Esophagus squamous epithelium (tissue), 5 donors: Measurements from ENCODE around the gene ADARB2. TPM values are rescaled to one million over a fixed set of nuclear protein-coding genes. Genes with fewer than 3 reads are reported as not detected.

ENCODE experiments used
- DNase-seq: peaks from one replicate; lab custom pipeline; 2025; lab: John Stamatoyannopoulos, UW
- H3K27ac ChIP-seq, 4 donors: fragments of 200-600 bp; sonication (generic); one replicate each; pipeline ENCODE4 v1.5.1; 2016 to 2019; ENCODE audit warnings: mild to moderate bottlenecking in 1 of 4
- H3K27me3 ChIP-seq, 4 donors: fragments of 200-600 bp; sonication (generic); 1 replicate in 3 of 4; 2 replicates in 1 of 4; pipeline versions ENCODE4 v1.5.1 to v1.6.0; 2017 to 2021; ENCODE audit warnings: antibody characterized with exemption in 1 of 4
- H3K36me3 ChIP-seq, 3 donors: fragments of 200-600 bp; sonication (generic); one replicate each; pipeline ENCODE4 v1.5.1; 2016 to 2019
- H3K4me1 ChIP-seq, 3 donors: fragments of 200-600 bp; sonication (generic); one replicate each; pipeline ENCODE4 v1.5.1; 2017 to 2019
- H3K4me3 ChIP-seq, 4 donors: fragments of 200-600 bp; sonication (generic); 1 replicate in 3 of 4; 2 replicates in 1 of 4; pipeline ENCODE4 v1.5.1; 2016 to 2019; ENCODE audit warnings: mild to moderate bottlenecking in 2 of 4, moderate library complexity in 1 of 4
- H3K9me3 ChIP-seq, 3 donors: fragments of 200-600 bp; sonication (generic); one replicate each; pipeline ENCODE4 v1.5.1; 2016 to 2019
- CTCF ChIP-seq, 6 experiments: fragments of 450-650 bp in 4 of 6; fragments of 200-600 bp in 2 of 6; sonication (generic) in 2 of 6; IDR thresholded peaks; one replicate each; pipeline ENCODE4 v1.5.1; 2016 to 2019; ENCODE audit warnings: antibody characterized with exemption in 6 of 6, mild to moderate bottlenecking in 4 of 6, moderate library complexity in 4 of 6
- POLR2A ChIP-seq, 4 donors: fragments of 450-650 bp; IDR thresholded peaks; one replicate each; pipeline ENCODE4 v1.6.1; 2017; ENCODE audit warnings: antibody characterized with exemption in 4 of 4, mild to moderate bottlenecking in 4 of 4, moderate library complexity in 3 of 4
- WGBS, 2 donors: methylation state at CpG; one replicate each; pipeline ENCODE4 v1.1.5; 2018; 5-methylcytosine and 5-hydroxymethylcytosine counted together
- intact Hi-C: fragments of 100-400 bp; cut with DNase I; formaldehyde crosslinking; loops from one replicate; pipeline ENCODE4 v1.15.0; 2022
- total RNA-seq, 4 donors: library from RNA; depleted of rRNA; stranded (reverse); fragments of >200 nt; gene quantifications; one replicate each; pipeline ENCODE4 v1.1.0, GENCODE V29; 2016
- donor health status: DM: yes; HTN: yes; CAD: no.

The ADARB2 gene
- total RNA-seq, 4 donors from 2014 or later, result 0.21 to 3.5 (median 1.5) TPM

- Histone ChIP-seq H3K36me3 (no peaks in the 10 kb centered on the region), H3K27me3 (peaks cover 0 to 3% (median 0%) of the 10 kb centered on the region in 4 donors), H3K9me3 (no peaks in the 10 kb centered on the region), H3K4me1 (no peaks in the 10 kb centered on the region), H3K4me3 (no peak overlapping the region), H3K27ac (no peak overlapping the region)
- DNase-seq, result no peak
- intact Hi-C loops, result no loop called here
- TF ChIP-seq POLR2A (IDR thresholded peaks at IDR 0.05) (no peak), CTCF (IDR thresholded peaks at IDR 0.05) (no peak)
- 96 to 100% methylated on average over 4 to 5 of the region's 14 CpGs for WGBS, 2 donors
These were observed 163.9 kb downstream of the ADARB2 start for GRCh38 chr10:1573334-1573969.

- Histone ChIP-seq H3K9me3 (no peaks in the 10 kb centered on the region), H3K27me3 (peaks cover 0 to 3% (median 0%) of the 10 kb centered on the region in 4 donors), H3K4me3 (no peak overlapping the region), H3K27ac (no peak overlapping the region), H3K4me1 (no peaks in the 10 kb centered on the region), H3K36me3 (no peaks in the 10 kb centered on the region)
- DNase-seq, result no peak
- intact Hi-C loops, result no loop called here
- no peak for TF ChIP-seq CTCF (IDR thresholded peaks at IDR 0.05)
- TF ChIP-seq POLR2A (IDR thresholded peaks at IDR 0.05), result no peak
- WGBS, 2 donors, result 68 to 73% methylated on average over 7 to 9 of the region's 10 CpGs
These were observed 164.6 kb downstream of the ADARB2 start for GRCh38 chr10:1572519-1573333.

- DNase-seq, result no peak
- H3K4me1 ChIP-seq, result no peaks in the 10 kb centered on the region
- no peak for TF ChIP-seq POLR2A (IDR thresholded peaks at IDR 0.05)
- no peak for TF ChIP-seq CTCF (IDR thresholded peaks at IDR 0.05)
These were observed 165.6 kb downstream of the ADARB2 start for GRCh38 chr10:1571587-1572237.

GRCh38 chr10:1570416-1571051 is 166.8 kb downstream of the ADARB2 start:
- H3K9me3 ChIP-seq, result no peaks in the 10 kb centered on the region
- no peaks in the 10 kb centered on the region for H3K36me3 ChIP-seq
- no peak for DNase-seq
- intact Hi-C loops, result no loop called here
- no peak overlapping the region for H3K4me3 ChIP-seq
- TF ChIP-seq POLR2A (IDR thresholded peaks at IDR 0.05) (no peak), CTCF (IDR thresholded peaks at IDR 0.05) (no peak)
- 59 to 79% methylated on average over 8 to 10 of the region's 10 CpGs for WGBS, 2 donors
- no peaks in the 10 kb centered on the region for H3K27me3 ChIP-seq
- H3K27ac ChIP-seq, result no peak overlapping the region
- no peaks in the 10 kb centered on the region for H3K4me1 ChIP-seq

More at GRCh38 chr10:1571587-1572237, 165.6 kb downstream of the ADARB2 start:
- Histone ChIP-seq H3K27ac (no peak overlapping the region), H3K9me3 (no peaks in the 10 kb centered on the region), H3K36me3 (no peaks in the 10 kb centered on the region), H3K27me3 (peaks cover 0 to 3% (median 0%) of the 10 kb centered on the region in 4 donors), H3K4me3 (no peak overlapping the region)
- intact Hi-C loops, result no loop called here
- WGBS, 2 donors, result 74 to 83% methylated on average over 4 of the region's 4 CpGs
